Kidney tubule cell (primary cell): ENCODE data around the gene WIF1.
A peak's percentile ranks its signal among the peaks of the same experiment; 100 is the strongest.

Source experiments
- DNase-seq: peaks from one replicate; pipeline ENCODE4 v3.0.0-alpha.2; 2018; ENCODE audit warnings: low spot score

The WIF1 gene, protein sequence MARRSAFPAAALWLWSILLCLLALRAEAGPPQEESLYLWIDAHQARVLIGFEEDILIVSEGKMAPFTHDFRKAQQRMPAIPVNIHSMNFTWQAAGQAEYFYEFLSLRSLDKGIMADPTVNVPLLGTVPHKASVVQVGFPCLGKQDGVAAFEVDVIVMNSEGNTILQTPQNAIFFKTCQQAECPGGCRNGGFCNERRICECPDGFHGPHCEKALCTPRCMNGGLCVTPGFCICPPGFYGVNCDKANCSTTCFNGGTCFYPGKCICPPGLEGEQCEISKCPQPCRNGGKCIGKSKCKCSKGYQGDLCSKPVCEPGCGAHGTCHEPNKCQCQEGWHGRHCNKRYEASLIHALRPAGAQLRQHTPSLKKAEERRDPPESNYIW

DNA sequence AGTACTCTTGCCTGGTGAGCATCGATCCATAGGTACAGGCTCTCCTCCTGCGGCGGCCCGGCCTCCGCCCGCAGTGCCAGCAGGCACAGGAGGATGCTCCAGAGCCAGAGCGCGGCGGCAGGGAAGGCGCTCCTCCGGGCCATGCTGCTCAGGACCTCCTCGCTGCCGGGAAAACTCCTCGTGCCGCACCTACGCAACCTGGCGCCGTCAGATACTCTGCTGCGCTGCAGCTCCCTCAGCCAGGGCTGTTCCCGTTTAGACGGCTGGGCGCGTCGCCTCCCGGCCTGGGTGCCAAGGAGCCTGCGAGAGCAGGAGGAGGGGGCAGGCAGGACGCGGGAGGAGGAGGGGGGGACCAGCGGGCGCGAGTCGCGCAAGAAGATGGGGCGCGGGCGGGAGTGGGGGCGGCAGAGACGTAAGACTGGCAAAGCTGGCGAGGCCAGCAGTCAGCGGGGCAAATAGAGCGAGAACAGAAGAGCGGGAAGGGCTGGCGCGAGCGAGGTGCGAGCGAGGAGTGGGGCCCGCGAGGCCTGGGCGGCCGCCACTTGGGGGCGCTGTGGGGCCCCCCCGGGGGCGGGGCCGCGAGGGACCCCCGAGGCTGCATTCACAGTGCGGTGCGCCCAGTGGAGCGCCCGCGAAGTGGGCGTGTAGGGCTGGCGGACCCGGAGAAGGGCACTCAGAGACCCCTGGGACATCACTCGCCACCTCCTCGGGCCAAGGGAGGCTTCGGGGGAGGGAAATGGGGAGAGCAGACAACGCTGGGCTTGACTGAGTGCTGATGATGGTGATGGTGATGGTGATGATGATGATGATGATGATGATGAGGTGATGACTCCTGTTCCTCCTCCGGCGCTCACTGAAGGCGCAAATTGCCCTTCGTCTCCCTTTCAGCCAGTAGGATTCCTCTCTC is at the start of gene WIF1:
TSS of gene WIF1 (minus strand) at position 257 of the 907 bp plus-strand sequence. CDS start at position 143, 114 bp downstream.
- peak; percentile 29 for DNase-seq

- DNase-seq, result peak; percentile 78
Observed at GRCh38 chr12:65170209-65170881, 49.2 kb upstream of the WIF1 start.

DNA sequence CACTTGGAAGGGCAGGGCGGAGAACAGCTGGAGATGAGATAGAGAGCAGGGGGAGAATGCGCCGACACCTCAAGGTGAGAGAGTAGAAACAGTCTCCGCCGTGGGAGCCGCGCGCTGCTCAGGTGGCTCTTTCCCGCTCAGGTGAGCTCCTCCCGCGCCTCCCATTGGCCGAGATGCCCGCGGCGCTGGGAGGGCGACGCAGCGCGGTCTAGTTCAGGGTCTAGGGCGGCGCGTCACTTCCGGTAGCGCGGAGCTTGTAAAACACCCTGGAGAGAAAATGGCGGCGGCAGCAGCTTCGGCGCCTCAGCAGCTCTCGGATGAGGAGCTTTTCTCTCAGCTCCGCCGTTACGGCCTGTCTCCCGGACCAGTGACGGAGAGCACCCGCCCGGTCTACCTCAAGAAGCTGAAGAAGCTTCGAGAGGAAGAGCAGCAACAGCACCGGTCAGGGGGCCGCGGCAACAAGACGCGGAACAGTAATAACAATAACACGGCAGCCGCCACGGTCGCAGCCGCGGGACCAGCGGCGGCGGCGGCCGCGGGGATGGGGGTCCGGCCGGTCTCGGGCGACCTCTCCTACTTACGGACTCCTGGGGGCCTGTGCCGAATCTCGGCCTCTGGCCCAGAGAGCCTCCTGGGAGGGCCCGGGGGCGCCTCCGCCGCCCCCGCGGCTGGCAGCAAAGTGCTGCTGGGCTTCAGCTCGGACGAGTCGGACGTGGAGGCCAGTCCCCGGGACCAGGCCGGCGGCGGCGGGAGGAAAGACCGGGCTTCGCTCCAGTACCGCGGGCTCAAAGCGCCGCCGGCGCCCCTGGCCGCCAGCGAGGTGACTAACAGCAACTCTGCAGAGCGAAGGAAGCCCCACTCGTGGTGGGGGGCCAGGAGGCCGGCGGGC is 48.5 kb upstream of the WIF1 start, which contains the start of gene LEMD3:
TSS of gene LEMD3 (plus strand) at position 264 of the 889 bp plus-strand sequence. CDS start at position 278, 14 bp downstream.
- peak; percentile 96 for DNase-seq

- no peak for DNase-seq
Observed at GRCh38 chr12:65168681-65169319, 47.7 kb upstream of the WIF1 start.

DNA sequence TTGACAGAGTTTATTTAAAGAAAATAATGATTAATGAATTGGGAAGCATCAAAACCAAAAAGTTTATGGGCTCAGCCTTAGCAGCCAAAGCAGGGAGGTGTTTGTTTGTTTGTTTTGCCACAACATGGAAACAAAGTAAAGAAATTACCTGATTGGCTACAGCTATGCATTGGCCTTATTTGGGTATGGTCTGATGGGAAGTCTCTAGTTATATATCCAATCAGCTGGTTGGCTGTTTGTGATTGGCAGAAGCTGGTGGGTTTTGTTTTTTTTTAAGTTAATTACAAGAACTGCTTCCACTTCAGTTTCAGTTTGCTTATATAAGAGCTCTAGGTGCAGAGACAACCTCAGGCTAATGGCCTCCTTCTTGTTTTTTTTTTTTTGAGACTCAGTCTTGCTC is 43.7 kb upstream of the WIF1 start:
- DNase-seq, result no peak

DNA sequence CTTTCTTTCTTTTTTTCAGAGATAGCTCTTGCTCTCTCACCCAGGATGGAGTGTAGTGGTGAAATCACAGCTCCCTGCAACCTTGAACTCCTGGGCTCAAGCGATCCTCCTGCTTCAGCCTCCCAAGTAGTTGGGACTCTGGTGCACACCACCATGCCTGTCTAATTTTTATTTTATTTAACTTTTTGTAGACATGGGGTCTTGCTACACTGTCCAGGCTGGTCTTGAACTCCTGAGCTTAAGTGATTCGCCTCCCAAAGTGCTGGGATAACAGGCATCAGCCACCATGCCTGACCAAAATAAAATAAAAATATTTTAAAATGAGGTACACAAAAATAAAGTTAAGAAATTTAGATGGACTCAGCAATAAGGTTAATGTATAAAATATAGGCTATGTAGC is 43.1 kb upstream of the WIF1 start:
- no peak for DNase-seq

DNA sequence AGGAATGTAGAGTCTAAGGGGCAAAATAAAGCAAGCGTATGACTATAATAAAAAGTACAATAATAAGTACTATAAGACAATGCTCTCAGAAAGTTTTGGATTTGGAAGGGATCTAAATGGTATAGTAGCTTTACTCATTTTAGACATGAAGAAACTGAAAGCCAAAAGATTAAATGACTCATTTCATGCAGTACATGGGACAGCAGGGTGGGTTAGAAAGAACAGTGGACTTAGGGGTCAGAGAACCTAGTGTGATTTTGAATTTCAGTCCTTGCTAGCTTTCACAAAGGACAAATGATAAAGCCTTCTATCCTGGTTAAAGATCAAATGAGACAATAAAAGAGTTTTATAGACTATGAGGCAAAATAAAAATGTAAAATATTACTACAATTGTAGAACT is 41.5 kb upstream of the WIF1 start:
- no peak for DNase-seq

GRCh38 chr12:65157091-65157490 is 36.0 kb upstream of the WIF1 start:
- no peak for DNase-seq

- DNase-seq, result peak; percentile 12
Observed at GRCh38 chr12:65156366-65156841, 35.3 kb upstream of the WIF1 start.

DNA sequence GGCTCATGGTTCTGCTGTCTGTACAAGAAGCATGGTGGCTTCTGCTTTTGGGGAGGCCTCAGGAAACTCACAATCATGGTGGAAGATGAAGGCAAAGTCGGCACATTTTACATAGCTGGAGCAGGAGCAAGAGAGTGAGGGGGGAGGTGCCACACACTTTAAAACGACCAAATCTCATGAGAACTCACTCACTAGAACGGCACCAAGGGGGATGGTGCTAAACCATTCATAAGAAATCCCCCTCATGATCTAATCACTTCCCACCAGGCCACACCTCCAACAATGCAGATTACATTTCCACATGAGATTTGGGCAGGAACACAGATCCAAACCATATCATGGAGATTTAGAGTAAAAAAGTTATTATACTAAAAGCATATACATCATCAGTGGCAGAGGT is 34.7 kb upstream of the WIF1 start:
- no peak for DNase-seq

DNA sequence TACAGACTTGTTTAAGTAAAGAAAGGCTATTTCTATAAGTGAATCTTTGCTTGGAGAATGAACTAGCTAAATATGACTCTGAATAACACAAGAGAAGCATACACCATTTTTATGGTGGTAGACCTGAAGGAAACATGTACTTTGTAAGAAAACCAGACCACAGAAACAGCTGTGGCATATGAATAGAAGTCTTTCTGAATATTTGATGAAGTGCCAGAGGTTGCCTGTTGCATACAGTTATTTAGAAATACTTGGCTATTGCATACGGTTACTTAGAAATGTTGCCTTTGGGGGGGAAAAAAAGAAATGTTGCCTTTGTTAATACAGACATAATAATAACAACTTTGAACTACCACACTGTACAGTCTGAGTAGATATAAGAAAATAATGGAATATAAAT is 31.5 kb upstream of the WIF1 start:
- DNase-seq, result no peak

- peak; percentile 82 for DNase-seq
Observed at GRCh38 chr12:65152012-65152411, 30.9 kb upstream of the WIF1 start.

DNA sequence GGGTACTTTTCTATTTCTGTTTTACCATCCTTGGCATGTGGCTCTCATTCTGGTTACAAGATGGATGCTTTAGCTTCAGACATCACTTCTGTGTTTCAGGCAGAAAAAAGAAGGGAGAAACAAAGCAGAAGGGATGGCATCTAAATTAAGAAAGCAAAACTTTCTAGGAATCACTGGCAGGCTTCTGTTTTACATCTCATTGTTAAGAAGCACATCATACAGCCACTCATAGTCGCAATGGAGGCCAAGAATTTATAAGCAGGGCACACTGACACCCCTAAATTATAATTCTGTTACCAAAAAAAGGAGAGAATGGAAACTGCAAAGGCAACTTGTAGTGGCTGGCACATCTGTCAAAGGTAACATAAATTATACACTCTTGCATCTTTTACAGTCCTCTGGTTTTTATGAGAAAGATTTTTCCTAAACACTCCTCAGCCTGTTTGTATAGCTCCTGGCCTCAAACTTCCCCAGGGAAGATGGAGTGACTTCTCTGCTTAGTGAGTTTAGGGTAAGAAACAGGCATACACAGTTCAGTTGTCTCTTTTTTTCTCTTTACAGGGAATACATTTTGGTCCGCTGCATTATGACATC is 26.3 kb upstream of the WIF1 start:
- no peak for DNase-seq

DNA sequence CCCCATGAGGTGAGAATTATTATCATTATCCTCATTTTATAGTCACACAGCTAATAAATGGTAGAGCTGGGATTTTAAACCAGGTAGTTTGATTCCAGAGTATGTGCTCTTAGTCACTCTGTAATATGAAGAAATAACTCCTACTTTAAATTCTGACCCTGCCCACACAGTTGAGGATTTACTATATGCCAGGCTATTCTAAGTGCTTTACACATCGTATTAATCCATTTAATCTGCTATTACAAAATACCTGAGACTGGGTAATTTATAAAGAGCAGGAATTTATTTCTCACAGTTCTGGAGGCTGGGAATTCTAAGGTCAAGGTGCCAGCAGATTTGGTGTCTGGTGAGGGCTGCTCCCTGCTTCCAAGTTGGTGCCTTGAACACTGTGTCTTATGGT is 19.6 kb upstream of the WIF1 start:
- DNase-seq, result no peak

DNA sequence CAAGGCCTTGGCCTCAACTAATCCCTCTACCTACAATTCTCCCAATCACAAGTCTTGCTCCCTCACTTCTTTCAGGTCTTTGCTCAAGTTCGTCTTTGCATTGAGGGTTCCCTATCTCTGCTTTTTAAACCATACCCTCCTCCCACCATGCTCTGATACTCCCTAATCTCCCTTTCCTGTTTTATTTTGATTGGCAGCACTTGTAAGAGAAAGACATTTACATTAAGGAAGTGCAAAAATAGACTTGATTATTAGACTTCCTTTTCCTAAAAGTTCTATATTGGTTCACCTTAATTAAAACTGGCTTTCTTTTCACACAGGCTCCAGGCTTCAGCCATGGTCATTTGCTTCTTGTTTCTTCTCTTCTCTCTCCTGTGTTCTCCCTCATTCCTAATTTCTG is 18.3 kb upstream of the WIF1 start:
- no peak for DNase-seq

DNA sequence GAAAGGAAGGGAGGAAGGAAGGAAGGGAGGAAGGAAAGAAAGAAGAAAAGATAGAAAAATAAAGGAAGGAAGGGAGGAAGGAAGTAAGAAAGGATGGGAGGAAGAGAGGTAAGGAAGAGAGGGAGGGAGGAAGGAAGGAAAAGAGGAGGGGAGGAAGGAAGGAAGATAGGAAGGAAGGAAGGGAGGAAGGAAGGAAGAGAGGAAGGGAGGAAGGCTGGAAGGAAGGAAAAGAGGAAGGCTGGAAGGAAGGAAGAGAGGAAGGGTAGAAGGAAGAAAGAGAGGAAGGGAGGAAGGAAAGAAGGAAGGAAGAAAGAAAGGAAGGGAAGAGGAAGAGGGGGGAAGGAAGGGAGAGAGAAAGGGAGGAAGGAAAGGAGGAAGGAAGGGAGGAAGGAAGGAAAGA is 12.8 kb upstream of the WIF1 start:
- no peak for DNase-seq

GRCh38 chr12:65126482-65126881 is 5.4 kb upstream of the WIF1 start:
- no peak for DNase-seq

DNA sequence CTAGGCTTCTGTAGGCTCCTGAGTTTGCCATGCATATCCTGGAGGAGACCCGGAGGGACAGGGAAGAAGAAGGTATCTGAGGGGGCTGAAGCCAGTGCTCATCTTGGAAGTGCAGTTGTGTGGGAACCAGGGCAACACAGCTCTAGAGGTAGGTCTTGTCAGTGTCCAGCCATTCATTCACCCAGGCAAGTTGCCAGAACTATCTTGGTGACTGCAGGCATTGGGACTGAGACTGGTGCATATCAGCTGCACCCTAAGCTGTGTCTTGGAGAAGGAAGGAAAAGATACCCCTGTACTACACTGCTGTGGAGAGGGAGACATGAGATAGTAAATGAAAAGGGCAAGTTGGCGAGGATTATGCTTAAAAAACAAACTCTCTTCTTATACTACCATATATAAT is 4.9 kb upstream of the WIF1 start:
- DNase-seq, result no peak

- DNase-seq, result no peak
Observed at GRCh38 chr12:65125247-65125646, 4.1 kb upstream of the WIF1 start.

- peak; percentile 37 for DNase-seq
Observed at GRCh38 chr12:65123435-65124063, 2.4 kb upstream of the WIF1 start.
